Testis (tissue), 2 donors: Measurements from ENCODE around the gene NDUFAF5.

Experiments used
- CTCF ChIP-seq, 3 experiments: fragments of 450-650 bp in 2 of 3; fragments of 200-600 bp in 1 of 3; sonication (generic) in 1 of 3; IDR thresholded peaks; one replicate each; pipeline ENCODE4 v1.5.1; 2016 to 2019; ENCODE audit warnings: antibody characterized with exemption in 3 of 3, mild to moderate bottlenecking in 2 of 3, moderate library complexity in 1 of 3
- POLR2A ChIP-seq: fragments of 450-650 bp; IDR thresholded peaks from one replicate; pipeline ENCODE4 v1.6.1; 2017; ENCODE audit warnings: antibody characterized with exemption, mild to moderate bottlenecking, moderate library complexity

DNA sequence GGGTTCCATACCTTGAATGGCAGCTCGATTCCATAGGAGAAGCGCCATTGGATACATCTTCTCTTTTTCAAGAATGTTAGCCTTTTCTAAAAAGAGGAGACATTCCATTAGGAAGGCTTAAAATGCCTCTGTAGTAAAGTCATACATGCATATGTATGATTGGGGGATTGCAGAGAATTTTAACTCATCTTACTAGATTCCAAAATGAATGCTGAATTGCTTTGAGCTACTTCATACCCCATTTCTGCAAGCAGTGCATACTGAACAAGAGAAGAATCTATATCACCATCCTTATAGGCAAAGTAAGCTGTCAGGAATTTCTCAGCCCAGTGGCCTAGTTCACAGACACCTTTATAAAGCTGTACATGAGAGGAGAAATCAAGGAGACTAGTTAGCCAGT lies 80.3 kb downstream of the NDUFAF5 start:
- no peak for TF ChIP-seq CTCF (IDR thresholded peaks at IDR 0.05)
- no peak for TF ChIP-seq POLR2A
